SIG-M5 treated with dmso at 0.1 percent for 504 hours (cell line): ENCODE data around the gene TUBGCP6.
"Not testable (repeated sequence)": the region's sequence is repeated elsewhere in the genome, so short reads cannot be mapped to it uniquely, and the experiment has no call there.

Source experiments
- DNase-seq: peaks from one replicate; lab custom pipeline; 2025; ENCODE audit not compliant: unreplicated experiment; lab: John Stamatoyannopoulos, UW

TUBGCP6 gene

GRCh38 chr22:50171965-50172421 is 72.8 kb downstream of the TUBGCP6 start:
- no peak for DNase-seq

GRCh38 chr22:50171319-50171964 is 73.4 kb downstream of the TUBGCP6 start:
- DNase-seq, result no peak

DNA sequence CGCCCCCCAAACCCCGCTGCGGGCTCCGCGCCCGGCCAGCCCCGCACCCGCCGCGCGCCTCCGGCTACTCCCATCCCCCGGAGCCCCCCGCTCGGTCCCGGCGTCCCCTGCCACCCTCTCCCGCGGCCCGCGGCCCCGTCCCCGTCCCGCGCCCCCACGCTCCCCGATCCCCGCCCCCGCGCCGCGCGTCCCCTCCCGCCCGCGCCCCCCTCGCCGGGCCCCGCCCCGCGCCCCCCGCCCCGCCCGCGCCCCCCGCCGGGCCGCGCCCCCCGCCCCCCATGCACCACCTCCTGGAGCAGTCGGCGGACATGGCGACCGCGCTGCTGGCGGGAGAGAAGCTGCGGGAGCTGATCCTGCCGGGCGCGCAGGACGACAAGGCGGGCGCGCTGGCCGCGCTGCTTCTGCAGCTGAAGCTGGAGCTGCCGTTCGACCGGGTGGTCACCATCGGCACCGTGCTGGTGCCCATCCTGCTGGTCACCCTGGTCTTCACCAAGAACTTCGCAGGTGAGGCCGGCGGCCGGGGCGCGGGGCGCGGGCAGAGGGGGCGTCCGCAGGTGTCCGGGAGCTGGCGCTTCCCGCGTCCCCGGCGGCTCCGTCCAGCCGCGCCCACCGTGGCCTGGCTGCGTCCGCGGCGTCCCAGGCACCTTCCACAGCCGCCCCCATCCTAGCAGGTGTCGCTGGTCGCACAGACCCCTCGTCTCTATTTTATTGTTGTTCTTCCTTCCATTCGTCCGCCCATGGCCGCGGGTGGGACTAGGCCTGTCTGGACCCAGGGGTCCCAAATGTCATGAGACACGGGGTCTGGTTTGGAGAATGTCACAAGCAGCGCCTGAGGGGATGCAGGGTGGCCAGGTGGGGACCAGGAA is 74.1 kb downstream of the TUBGCP6 start, which contains the start of gene PANX2:
Gene PANX2 (plus strand): TSS at position 279 of the 866 bp plus-strand sequence. CDS start 0 bp downstream, at position 279.
- DNase-seq, result no peak

DNA sequence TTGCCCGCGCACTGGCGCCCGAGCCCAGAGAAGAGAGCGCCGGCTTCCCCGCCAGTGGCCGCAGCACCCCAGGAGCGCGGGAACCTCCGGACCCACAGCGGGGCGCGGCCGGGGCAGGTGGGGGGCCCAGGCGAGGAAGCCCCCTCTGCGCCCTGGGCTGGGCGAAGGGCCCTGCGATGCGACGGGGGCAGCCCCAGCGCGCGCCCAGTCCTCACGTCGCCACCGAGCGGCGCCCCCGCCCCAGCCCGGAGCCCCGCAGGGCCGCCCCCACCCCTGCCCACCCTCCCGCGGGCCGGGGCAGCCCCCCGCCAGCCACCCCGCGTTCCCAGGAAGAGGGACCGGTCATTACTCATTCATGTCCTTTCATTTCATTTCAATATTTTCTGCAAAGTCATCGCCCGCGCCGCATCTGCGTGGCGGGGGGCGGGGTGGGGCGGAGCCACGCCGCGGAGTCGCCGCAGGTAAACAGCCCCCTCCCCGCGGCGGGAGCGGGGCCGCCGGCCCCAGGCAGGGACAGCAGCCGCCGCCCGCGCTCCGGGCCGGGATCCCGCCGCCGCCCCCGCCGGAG is 75.0 kb downstream of the TUBGCP6 start:
- peak; percentile 25 for DNase-seq

GRCh38 chr22:50169181-50169759 is 75.6 kb downstream of the TUBGCP6 start:
- DNase-seq, result no peak

DNA sequence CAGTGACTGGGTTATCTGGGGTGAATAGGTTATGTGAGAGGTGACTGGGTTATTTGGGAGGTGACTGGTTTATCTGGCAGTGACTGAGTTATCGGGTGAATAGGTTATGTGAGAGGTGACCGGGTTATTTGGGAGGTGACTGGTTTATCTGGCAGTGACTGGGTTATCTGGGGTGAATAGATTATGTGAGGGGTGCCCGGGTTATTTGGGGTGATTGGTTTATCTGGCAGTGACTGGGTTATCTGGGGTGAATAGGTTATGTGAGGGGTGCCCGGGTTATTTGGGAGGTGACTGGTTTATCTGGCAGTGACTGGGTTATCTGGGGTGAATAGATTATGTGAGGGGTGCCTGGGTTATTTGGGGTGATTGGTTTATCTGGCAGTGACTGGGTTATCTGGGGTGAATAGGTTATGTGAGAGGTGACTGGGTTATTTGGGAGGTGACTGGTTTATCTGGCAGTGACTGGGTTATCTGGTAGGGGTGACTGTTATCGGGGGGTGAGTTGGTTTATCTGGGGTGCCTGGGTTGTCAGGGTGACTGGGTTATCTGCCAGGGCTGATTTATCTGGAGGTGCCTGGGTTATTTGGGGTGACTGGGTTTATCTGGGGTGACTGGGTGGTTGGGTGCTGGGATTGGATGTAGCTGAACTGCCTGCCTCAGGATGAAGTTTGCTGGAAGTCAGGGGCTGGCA is 76.2 kb downstream of the TUBGCP6 start:
- DNase-seq, result not testable (repeated sequence)

DNA sequence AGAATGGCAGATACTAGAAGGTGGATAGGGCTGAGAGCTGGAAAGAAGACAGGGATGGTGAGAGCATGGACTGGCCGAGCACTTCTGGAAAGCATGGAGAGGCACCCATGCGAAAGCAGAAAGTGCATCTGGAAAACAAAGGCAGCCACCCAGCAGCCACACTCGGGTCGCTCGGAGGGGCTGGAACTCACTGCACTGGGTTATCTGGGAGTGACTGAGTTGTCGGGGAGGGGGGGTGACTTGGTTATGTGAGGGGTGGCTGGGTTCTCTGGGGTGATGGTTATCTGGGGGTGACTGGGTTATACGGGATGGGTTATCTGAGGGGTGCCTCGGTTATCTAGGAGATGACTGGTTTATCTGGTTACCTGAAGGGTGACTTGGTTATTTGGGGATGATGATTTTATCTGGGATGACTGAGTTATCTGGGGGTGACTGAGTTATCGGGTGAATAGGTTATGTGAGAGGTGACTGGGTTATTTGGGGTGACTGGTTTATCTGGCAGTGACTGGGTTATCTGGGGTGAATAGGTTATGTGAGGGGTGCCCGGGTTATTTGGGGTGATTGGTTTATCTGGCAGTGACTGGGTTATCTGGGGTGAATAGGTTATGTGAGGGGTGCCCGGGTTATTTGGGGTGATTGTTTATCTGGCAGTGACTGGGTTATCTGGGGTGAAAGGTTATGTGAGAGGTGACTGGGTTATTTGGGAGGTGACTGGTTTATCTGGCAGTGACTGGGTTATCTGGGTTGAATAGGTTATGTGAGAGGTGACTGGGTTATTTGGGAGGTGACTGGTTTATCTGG is 76.9 kb downstream of the TUBGCP6 start:
- no peak for DNase-seq
